Keratinocyte (primary cell): ENCODE measurements around the gene ANKRD6. TPM values are rescaled to one million over a fixed set of nuclear protein-coding genes. Genes with fewer than 3 reads are reported as not detected.

Experiments used
- DNase-seq: peaks from one replicate; pipeline ENCODE4 v3.0.0-alpha.2; 2011; ENCODE audit warnings: low read depth, missing footprints, low spot score
- FAIRE-seq: peaks from 2 replicates; lab custom pipeline; 2011; peaks lifted over from hg19 to GRCh38; lab: Jason Lieb, UNC
- H2AFZ ChIP-seq: 2 replicates; pipeline ENCODE4 v1.6.0; 2012; ENCODE audit warnings: low read length, control low read depth, inconsistent platforms; ENCODE audit not compliant: control insufficient read depth
- H3K27ac ChIP-seq: 2 replicates; pipeline ENCODE4 v1.5.1; 2011; ENCODE audit warnings: low read length; ENCODE audit not compliant: control insufficient read depth, insufficient read depth
- H3K27me3 ChIP-seq: 3 replicates; pipeline ENCODE4 v1.6.0; 2011; ENCODE audit warnings: low read length; ENCODE audit not compliant: control insufficient read depth, insufficient read depth; ENCODE audit errors: extremely low read depth
- H3K36me3 ChIP-seq, 2 experiments: 2 replicates in 1 of 2; 3 replicates in 1 of 2; pipeline ENCODE4 v1.5.1; 2011; ENCODE audit warnings: low read length in 2 of 2, mild to moderate bottlenecking in 1 of 2; ENCODE audit not compliant: control insufficient read depth in 2 of 2, insufficient read depth in 2 of 2; ENCODE audit errors: extremely low read depth in 1 of 2
- H3K4me1 ChIP-seq: 3 replicates; pipeline ENCODE4 v1.5.1; 2011; ENCODE audit warnings: low read length; ENCODE audit not compliant: control insufficient read depth, insufficient read depth; ENCODE audit errors: extremely low read depth
- H3K4me2 ChIP-seq: 3 replicates; pipeline ENCODE4 v1.6.0; 2011; ENCODE audit warnings: low read depth, low read length; ENCODE audit not compliant: control insufficient read depth, insufficient read depth; ENCODE audit errors: extremely low read depth
- H3K4me3 ChIP-seq, 3 experiments: fragments of 200-600 bp in 1 of 3; sonication (generic) in 1 of 3; 2 replicates in 2 of 3; 3 replicates in 1 of 3; pipeline ENCODE4 v1.5.1; 2011 to 2016; ENCODE audit warnings: low read length in 3 of 3, mild to moderate bottlenecking in 3 of 3, control low read depth in 2 of 3, inconsistent platforms in 1 of 3, low read depth in 1 of 3, mixed read lengths in 1 of 3, mixed run types in 1 of 3, moderate library complexity in 1 of 3; ENCODE audit not compliant: control insufficient read depth in 2 of 3, insufficient read depth in 2 of 3; ENCODE audit errors: extremely low read depth in 1 of 3
- H3K79me2 ChIP-seq: 2 replicates; pipeline ENCODE4 v1.6.0; 2012; ENCODE audit warnings: low read length; ENCODE audit not compliant: control insufficient read depth, insufficient read depth
- H3K9ac ChIP-seq: 3 replicates; pipeline ENCODE4 v1.6.0; 2011; ENCODE audit warnings: low read length; ENCODE audit not compliant: control insufficient read depth, insufficient read depth; ENCODE audit errors: extremely low read depth
- H3K9me1 ChIP-seq: 3 replicates; pipeline ENCODE4 v1.6.0; 2011; ENCODE audit warnings: low read length; ENCODE audit not compliant: control insufficient read depth, insufficient read depth; ENCODE audit errors: extremely low read depth
- H3K9me3 ChIP-seq: 2 replicates; pipeline ENCODE4 v1.5.1; 2012; ENCODE audit warnings: low read depth, low read length; ENCODE audit not compliant: control insufficient read depth
- H4K20me1 ChIP-seq: 3 replicates; pipeline ENCODE4 v1.6.0; 2011; ENCODE audit warnings: low read length; ENCODE audit not compliant: control insufficient read depth, insufficient read depth; ENCODE audit errors: extremely low read depth
- CTCF ChIP-seq, 3 experiments: IDR thresholded peaks in 1 of 3; conservative IDR thresholded peaks in 1 of 3; optimal IDR thresholded peaks in 1 of 3; 2 replicates in 2 of 3; 3 replicates in 1 of 3; pipeline versions ENCODE3 to v1.5.1; 2011; ENCODE audit warnings: low read length in 3 of 3, mild to moderate bottlenecking in 3 of 3, moderate library complexity in 2 of 3, control low read depth in 1 of 3, inconsistent platforms in 1 of 3; ENCODE audit not compliant: insufficient read depth in 2 of 3; ENCODE audit errors: extremely low read depth in 1 of 3
- EZH2 ChIP-seq: IDR thresholded peaks from one replicate; pipeline ENCODE4 v1.6.1; 2012; ENCODE audit warnings: inconsistent platforms, mild to moderate bottlenecking, low read length, moderate library complexity
- dilution Hi-C: fragments of 300-500 bp; cut with MboI; formaldehyde crosslinking; loops from one replicate; pipeline ENCODE4 v1.7.0; 2020; ENCODE audit warnings: low sequenced_read_pairs; ENCODE audit not compliant: extremely low pct_ligation_motif_present
- polyA plus RNA-seq, 5 experiments: library from polyadenylated mRNA; depleted of rRNA in 3 of 5; stranded (reverse) in 3 of 5; stranded (forward) in 1 of 5; unstranded in 1 of 5; fragments of >200 nt; gene quantifications; 1 replicate in 1 of 5; 2 replicates in 3 of 5; 3 replicates in 1 of 5; pipeline versions ENCODE4 v1.2.1 to v1.2.3, GENCODE V29; 2011 to 2012; ENCODE audit warnings: missing spikeins in 2 of 5, low read depth in 1 of 5, low replicate concordance in 1 of 5

The ANKRD6 gene
- polyA plus RNA-seq, 1 donor (not counting 4 experiments of a cell fraction or from before 2014, with no cell fraction given): 5.7 TPM

- Histone ChIP-seq H3K9me1 (no peaks in the 10 kb centered on the region), H3K9me3 (no peaks in the 10 kb centered on the region), H3K9ac (no peak overlapping the region), H3K79me2 (no peaks in the 10 kb centered on the region), H3K27me3 (no peaks in the 10 kb centered on the region), H3K4me3 (no peak overlapping the region), H4K20me1 (no peaks in the 10 kb centered on the region), H3K27ac (no peak overlapping the region), H3K4me1 (no peaks in the 10 kb centered on the region), H3K36me3 (no peaks in the 10 kb centered on the region), H2AFZ (no peak overlapping the region), H3K4me2 (no peak overlapping the region)
- TF ChIP-seq CTCF (optimal IDR thresholded peaks at IDR 0.05 in 1 of 3, IDR thresholded peaks at IDR 0.05 in 1 of 3, conservative IDR thresholded peaks at IDR 0.05 in 1 of 3; ENCODE audit: extremely low read depth in 1 of 3, insufficient read depth in 2 of 3, low read length in 3 of 3) (no peak), EZH2 (no peak)
- no peak for FAIRE-seq
- no peak for DNase-seq
- dilution Hi-C loops: no loop called here
These were observed 121.2 kb downstream of the ANKRD6 start for GRCh38 chr6:89554106-89554505.

- no peaks in the 10 kb centered on the region for H3K79me2 ChIP-seq
- no peak overlapping the region for H3K9ac ChIP-seq
- TF ChIP-seq EZH2 (no peak), CTCF (optimal IDR thresholded peaks at IDR 0.05 in 1 of 3, IDR thresholded peaks at IDR 0.05 in 1 of 3, conservative IDR thresholded peaks at IDR 0.05 in 1 of 3; ENCODE audit: extremely low read depth in 1 of 3, insufficient read depth in 2 of 3, low read length in 3 of 3) (no peak)
- no peak overlapping the region for H3K27ac ChIP-seq
- no peak for DNase-seq
- H3K4me3 ChIP-seq: no peak overlapping the region
- no peaks in the 10 kb centered on the region for H4K20me1 ChIP-seq
- H3K27me3 ChIP-seq: no peaks in the 10 kb centered on the region
- H3K9me1 ChIP-seq: no peaks in the 10 kb centered on the region
- no peak for FAIRE-seq
- no peaks in the 10 kb centered on the region for H3K4me1 ChIP-seq
- dilution Hi-C loops: no loop called here
- no peaks in the 10 kb centered on the region for H3K36me3 ChIP-seq
- no peak overlapping the region for H3K4me2 ChIP-seq
- no peaks in the 10 kb centered on the region for H3K9me3 ChIP-seq
- H2AFZ ChIP-seq: no peak overlapping the region
These were observed 122.1 kb downstream of the ANKRD6 start for GRCh38 chr6:89555031-89555430.
